Myocyte (in vitro differentiated cells): Measurements from ENCODE around the gene LRP1. TPM values are rescaled to one million over a fixed set of nuclear protein-coding genes. Genes with fewer than 3 reads are reported as not detected.

ENCODE experiments used
- DNase-seq: peaks from one replicate; pipeline ENCODE4 v3.0.0-alpha.2; 2012; ENCODE audit warnings: low read depth
- microRNA counts: library from miRNA; unstranded; fragments of <30 nt; microRNA quantifications from one replicate; lab custom pipeline; 2016
- microRNA-seq: library from miRNA; unstranded; fragments of <30 nt; microRNA quantifications from one replicate; pipeline ENCODE4, GENCODE V29; 2016
- total RNA-seq: library from RNA; depleted of rRNA; stranded (reverse); fragments of >200 nt; gene quantifications from 2 replicates; pipeline ENCODE4 v1.2.3, GENCODE V29; 2014

LRP1 gene
- total RNA-seq, 1 donor from 2014 or later = 40.0 TPM

DNA sequence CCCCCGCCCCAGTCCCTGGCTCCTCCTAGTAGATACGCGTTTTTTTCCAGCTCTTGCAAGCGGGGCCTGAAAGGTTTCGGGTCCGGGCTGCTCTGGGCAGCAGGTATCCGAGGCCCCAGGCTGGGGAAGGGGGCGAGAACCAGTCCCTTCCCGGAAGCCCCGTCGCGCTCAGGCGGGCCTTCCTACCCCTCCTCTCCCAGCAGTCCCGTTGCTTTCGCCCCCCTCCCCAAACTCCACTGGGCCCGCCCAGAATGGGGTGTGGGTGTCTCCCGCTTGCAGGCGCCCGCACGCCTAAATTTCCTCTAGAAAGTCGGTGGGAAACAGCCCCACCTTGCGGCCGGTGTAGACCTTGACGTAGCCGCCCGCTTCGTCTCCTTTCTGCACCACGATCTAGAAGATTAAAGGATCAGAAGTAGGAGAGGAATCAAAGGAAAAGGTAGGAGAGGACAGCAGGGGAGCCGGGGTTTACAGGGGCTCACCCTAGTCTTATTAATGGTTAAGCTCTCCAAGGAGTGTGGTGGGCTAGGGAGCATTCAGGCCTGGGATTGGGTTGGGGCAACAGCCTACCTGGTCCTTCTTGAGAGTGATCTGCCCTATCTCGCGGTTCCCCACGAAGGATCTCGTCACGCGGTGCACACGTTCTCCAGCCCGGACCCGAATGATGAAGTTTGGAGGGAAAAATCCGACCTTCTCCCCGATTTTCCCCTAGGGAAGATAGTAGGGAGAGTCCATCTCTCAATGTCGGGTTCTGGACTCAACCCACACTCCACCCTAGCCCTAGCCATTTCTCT lies 115.4 kb downstream of the LRP1 start:
- no peak for DNase-seq

DNA sequence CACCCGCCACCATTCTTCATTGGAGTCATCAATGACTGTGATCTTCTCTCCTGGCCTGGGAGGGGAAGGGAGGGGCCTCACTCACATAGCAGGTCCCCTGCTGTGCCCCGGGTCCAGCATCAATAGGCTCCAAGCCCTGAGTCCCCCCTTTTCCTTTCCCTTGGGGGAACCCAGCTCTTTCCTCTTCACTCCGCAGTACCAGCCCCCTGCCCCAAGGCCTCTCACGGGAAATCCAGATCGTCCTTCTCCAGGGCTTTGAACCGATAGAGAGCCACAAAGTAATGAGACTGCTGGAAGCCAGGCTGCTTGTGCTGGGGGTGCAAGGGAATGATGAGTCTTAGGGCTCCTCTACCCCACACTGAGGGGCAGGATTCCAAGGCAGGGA lies 116.0 kb downstream of the LRP1 start:
- DNase-seq = no peak

DNA sequence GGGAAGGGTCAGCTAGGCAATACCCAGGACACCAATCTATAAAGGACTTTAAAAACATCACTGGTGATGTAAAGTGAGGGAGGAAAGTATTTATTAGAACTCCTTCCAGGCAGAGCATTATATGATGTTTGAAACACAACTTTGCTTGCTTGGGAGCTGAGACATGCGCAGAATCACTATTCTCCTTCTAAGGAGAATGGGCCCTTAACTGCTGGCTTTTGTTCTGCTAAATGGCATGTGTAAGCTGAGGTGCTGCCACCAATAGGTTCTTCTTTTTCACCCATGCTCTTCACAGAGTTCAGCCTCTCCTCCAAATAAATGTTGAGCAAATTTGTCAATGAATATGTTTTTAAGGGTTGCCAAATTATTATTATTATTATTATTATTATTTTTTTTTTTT lies 118.8 kb downstream of the LRP1 start:
- DNase-seq = no peak

DNA sequence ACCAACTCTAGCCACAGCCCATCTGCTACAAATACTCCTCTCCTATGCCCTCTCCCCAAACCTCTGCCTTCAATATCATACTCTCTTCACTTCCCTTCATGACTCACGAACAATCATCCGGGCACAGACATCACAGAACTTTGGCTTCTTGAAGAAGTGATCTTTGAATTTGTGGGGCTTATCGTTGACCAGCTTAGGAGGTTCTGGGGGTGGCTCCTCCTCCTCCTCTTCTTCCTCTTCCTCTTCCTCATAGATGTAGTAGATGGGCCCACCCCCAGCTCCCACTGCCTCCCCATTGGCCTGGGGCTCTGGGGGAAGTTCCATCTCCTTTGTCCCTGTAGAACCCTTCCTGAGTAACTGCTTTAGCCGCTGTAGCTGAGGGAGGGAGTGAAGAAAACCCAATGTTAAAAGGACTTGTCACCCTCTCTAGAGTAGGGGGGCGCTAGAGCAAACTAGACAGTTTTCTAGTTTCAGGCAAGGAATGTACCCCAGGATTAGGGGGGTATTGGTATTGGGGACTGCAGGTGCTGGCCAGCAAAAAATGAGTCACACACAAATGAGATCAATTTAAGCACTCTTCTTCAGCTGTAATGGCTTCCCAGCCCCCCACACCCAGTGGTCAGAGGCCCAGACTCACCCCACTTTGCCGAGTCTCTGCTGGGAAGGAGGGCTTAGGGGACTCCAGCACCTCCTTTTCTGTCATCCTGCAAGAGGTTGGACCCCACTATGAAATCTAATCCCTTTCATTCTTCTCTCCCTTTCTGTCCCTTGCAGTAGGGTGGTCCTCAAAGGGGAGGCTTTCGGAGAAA lies 120.9 kb downstream of the LRP1 start:
- DNase-seq = peak; percentile 24

DNA sequence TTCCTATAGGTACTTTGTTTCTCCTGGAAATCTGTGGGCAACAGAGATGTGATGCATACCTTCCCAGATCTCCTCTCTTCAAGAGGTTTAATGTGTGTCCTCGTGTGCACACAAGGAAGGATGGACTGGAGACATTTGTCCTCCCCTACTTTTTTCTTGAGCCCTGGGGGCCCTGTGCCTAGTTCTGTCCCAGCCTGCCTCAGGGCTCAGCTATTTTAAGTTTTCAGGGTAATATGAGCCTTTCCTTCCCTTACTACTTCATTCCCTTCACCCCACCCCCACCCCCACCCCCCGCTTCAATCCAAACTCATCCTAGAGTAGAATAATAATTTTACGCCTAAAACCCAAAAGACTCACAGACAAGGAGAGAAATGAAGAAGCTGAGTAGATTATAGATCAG lies 122.3 kb downstream of the LRP1 start:
- peak; percentile 77 for DNase-seq

DNA sequence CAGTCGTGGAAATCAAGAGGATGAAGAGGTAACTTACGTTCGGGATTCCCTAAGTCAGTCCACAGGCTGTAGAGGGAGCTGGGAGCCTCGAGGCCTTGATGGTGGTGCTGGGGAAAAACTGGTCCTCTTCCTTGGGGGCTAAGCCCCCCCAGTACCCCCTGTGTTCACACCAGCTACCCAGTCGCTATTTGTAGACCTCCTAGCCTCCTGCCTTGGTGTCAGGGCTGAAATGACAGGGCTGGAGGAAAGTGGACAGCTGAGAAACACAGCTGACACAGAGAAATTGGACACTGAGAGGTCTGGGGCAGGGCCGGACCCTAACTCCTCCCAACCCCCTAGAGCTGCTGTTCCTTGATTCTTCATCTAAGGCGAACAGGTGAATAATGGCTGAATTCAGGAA lies 122.7 kb downstream of the LRP1 start, which contains the start of gene STAC3:
Gene STAC3 (minus strand): TSS at position 232 of the 400 bp plus-strand sequence. CDS start 1,551 bp downstream, outside the sequence.
- DNase-seq = peak; percentile 95

DNA sequence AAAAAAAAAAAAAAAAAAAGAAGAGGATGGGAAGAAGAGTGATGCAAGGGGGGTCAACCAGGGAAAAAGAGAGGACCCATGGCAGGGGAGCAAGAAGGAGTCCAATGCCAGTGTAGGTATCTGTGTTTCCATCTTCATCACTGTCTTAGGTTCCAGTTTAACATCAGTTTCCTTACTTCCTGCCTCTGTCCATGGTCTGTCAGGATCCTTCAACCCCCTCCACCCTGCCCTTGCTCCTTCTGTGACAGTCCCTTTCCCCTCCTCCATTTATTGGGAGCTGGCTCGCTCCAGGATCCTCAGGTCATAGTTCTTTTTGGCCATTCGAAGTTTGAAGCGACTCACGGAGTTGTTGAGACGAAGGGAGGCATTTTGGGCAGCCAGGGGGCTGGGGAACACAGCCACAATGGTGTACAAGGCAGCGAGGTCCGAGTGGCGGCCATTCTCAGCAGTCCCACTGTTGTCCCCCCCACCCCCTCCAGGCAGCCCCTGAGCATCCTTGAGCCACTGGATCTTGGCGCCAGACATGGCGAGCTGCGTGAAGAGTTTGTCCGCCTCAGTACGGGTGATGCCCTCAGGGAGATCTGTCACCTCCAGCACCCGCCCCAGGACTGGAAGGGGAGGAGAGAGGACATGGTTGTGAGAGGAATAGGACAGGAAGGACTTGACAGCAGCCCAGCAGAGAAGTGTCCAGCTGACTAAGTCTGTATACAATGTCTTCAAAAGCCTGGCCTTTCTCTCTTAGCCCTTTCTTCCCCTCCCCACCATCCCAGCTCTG lies 126.4 kb downstream of the LRP1 start:
- no peak for DNase-seq

DNA sequence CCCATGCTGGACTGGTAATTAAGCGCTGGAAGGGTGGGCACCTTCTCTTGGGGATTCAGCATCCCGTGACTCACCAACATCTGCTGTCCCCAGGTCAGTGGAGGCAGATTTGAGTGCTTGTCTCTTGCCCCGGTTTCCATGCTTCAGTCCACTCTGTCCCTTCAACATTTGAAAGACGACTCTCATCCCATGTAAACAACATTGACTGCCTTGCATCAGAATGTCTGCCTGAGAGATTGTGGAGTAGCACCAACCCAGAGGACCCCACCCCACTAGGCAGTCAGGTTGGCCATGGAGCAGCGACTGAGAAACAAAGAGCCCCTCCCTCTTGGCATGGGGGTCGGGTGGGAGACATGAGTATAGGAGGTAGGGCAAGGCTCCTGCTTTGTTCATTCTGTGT lies 127.6 kb downstream of the LRP1 start:
- DNase-seq = no peak

DNA sequence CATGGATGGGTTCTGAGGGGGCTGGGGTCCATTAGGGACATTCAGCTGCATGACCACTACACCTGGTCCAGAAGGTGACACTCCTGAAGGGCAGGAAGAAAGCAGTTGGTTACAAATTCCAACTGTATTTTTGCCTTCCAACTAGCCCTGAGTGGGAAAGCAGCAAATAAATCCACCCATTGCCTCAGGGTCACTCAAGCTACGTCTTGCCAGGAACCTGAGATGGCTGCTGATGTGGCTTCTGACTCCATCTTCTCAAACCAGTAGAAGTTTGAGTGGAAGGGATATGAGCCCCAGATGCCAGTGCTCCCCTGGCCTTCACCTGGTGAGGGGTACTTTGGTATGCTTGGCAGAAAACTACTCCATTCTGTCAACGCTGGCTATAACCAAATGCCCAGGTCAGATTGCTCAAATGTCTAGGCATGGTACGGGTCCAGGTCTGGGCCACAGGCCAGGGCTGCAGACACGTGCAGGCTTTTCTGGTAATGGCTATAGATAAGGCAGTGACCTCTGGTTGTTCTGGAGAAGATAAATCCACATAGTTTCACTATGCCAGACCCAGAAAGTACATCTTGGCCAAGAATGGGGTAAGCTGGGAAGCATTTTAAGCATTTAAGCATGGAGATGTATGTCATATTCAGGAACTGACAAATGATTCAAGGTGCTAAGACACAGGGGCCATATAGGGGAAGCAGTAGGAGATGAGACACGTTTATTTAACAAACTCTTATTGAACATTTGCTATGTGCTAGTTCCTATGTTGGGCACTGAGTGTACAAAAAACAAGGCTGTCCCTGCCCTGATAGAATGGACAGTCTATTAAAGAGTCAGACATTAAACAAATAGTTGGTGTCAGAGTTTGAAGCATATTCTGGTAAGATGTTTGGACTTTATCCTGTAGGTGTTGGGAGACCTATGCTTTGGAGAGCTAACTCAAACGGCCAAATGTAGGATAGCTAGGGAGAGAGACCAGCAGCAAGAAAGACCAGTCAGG lies 131.0 kb downstream of the LRP1 start:
- no peak for DNase-seq

DNA sequence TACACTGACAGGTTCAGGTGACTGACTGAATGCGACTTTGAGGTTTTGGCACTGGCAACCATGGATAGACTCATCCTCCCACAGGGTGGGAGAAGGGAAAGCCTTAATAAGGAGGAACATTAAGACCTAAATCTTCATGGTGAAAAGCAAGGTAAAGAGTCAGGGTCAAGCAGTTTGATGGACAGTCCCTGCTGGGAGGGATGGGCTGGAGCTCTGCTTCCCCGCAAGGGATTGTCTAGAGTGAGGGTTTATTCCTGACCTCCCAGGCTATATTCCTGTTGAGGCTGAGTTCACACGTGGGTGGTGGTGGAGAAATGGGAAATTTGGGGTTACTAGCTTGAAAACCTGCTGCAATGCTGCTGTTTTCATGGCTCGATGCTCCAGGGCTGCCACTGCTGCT lies 132.1 kb downstream of the LRP1 start:
- no peak for DNase-seq

DNA sequence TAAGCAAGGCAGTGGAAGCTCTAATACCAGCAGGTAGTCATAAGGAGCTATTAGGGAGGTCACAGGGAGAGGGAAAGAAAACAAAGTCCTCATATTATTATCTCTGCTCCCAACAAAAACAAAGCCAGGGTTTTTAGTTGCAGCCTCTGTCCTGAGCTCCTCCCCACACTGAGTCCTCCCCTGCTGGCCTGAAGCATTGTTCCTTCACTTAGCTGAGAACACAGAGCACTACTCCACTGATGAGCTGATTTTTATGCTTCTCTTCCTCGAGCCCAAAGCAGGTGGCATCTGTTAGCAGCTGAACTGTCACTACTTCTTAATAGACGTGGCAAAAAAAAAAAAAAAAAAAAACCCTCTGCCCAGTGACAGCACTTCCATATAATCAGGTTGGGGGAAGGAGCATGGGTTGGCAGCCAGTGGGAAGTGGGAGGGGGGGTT lies 133.2 kb downstream of the LRP1 start:
- peak; percentile 80 for DNase-seq

DNA sequence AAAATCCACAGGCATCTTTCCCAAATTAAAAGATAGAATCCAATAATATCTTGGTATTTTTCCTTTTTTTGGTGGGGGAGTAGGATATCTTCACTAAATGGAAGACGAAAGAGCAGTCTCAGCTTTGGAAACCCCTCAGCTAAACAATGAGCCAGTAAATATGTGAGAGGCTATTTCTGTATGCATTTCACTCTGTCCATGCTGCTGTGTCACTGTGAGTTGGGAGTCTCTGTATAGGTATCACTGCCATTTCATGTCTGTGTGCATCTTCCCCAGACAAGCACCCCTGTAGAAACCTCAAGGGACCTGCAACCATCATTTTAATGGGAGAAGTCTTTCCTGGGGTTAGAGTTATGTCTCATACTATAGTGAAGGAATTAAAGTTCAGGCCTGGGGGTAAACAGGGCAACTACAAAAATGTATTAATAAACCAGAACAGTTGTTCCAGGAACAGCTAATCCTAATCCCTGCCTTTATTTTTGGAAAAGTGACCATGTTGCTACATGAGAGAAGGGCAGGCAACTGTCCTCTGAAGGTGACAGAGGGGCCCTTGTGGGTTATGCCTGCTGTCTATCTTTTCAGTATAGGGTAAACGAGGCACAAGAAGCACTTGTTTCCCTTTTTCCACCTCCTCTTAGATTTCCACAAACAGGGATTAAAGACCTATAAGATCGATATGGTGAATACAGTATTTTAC lies 134.0 kb downstream of the LRP1 start:
- peak; percentile 75 for DNase-seq

MicroRNAs within 50 kb of the gene (microRNA counts, 767-probe panel; counts per million panel counts)
- not detected for microRNA hsa-miR-1228-3p (lab: Ali Mortazavi, UCI)

Small RNA genes within 50 kb of the gene (microRNA-seq; reads per million reads assigned to microRNA genes)
- 12.3 reads per million, percentile 33 among the genes with 10 or more reads in this experiment for gene MIR1228

Other genes starting within 250 kb of the LRP1 start
- gene SDR9C7, start 194.1 kb upstream of the LRP1 start, total RNA-seq = 0.16 TPM in 1 of 2 replicates, not detected in the other
- 0.10 and 0.13 TPM in 2 replicates for gene RDH16, start 170.9 kb upstream of the LRP1 start, total RNA-seq
- gene ZBTB39, start 121.9 kb upstream of the LRP1 start, total RNA-seq = 3.9 and 4.0 TPM in 2 replicates
- not detected in 2 replicates for gene TAC3, start 112.0 kb upstream of the LRP1 start, total RNA-seq
- gene MYO1A, start 78.4 kb upstream of the LRP1 start, total RNA-seq = not detected in 2 replicates
- gene NEMP1, start 49.7 kb upstream of the LRP1 start, total RNA-seq = 9.9 and 19.1 TPM in 2 replicates
- 50.6 and 76.7 TPM in 2 replicates for gene NAB2, start 39.4 kb upstream of the LRP1 start, total RNA-seq
- gene STAT6, start 17.1 kb upstream of the LRP1 start, total RNA-seq = 51.1 and 59.4 TPM in 2 replicates
- not detected in 2 replicates for gene LRP1-AS, start 19.1 kb downstream of the LRP1 start, total RNA-seq
- gene NXPH4, start 88.3 kb downstream of the LRP1 start, total RNA-seq = 2.4 and 4.3 TPM in 2 replicates
- 147 and 153 TPM in 2 replicates for gene SHMT2, start 101.2 kb downstream of the LRP1 start, total RNA-seq
- 594 and 728 TPM in 2 replicates for gene STAC3, start 122.7 kb downstream of the LRP1 start, total RNA-seq